Measurements from ENCODE around the gene ANGPT4. TPM values are rescaled to one million over a fixed set of nuclear protein-coding genes. Genes with fewer than 3 reads are reported as not detected.

The ANGPT4 gene
- total and polyA plus RNA-seq, 9 of the 15 experiments (the other 6 are each of a cell fraction or from before 2014, with no cell fraction given): not detected

DNA sequence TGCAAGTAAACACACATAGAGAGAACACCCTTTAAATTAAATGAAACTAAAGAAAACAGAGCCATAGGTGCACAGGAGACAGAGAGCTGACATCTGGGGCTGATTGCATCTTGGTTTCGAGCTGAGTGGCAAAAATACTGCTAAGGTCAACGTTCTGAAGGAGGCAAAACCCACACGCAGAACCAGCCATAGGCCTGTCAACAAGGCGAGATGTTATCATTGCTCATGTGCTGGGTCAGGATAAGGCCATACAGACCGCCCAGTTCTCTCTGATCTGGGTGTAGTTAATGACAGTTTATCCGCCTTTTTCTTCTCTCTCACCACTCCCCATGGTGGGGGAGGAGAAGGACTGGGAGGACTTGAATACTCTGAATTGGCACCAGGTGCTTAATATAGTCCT lies 87.1 kb downstream of the ANGPT4 start (continued):
- TF ChIP-seq PCBP2 (IDR thresholded peaks at IDR 0.05; ENCODE audit: low read depth, low read length, poor library complexity, severe bottlenecking) (no peak), ZNF589 (CRISPR knock-in tag; IDR thresholded peaks at IDR 0.05; ENCODE audit: low read depth) (peak; percentile 64), NCOA1 (IDR thresholded peaks at IDR 0.05; ENCODE audit: low read depth) (peak; percentile 78), CHD2 (IDR thresholded peaks at IDR 0.05; ENCODE audit: low read depth, low read length) (no peak), NCOA6 (IDR thresholded peaks at IDR 0.05) (no peak), ZNF41 (CRISPR knock-in tag; conservative IDR thresholded peaks at IDR 0.05) (no peak), SREBF2 (CRISPR knock-in tag; IDR thresholded peaks at IDR 0.05) (no peak), SMARCC2 (IDR thresholded peaks at IDR 0.05; ENCODE audit: low read depth) (peak; percentile 88), KAT8 (IDR thresholded peaks at IDR 0.05; ENCODE audit: low read depth) (no peak), HDAC3 (IDR thresholded peaks at IDR 0.05; ENCODE audit: borderline replicate concordance, partially characterized antibody) (peak; percentile 91), ATF1 (CRISPR knock-in tag; IDR thresholded peaks at IDR 0.05) (no peak), ATF1 (tag; IDR thresholded peaks at IDR 0.05) (peak; percentile 56), ESRRA (IDR thresholded peaks at IDR 0.05; ENCODE audit: borderline replicate concordance, low read depth) (peak; percentile 89), ETV6 (IDR thresholded peaks at IDR 0.05; ENCODE audit: borderline replicate concordance in 1 of 2, low read depth in 2 of 2, low read length in 1 of 2) (0 out of 4 replicates have a peak, but pooled peaks of 1 of the 2 experiments have one; percentile 39), ETV6 (CRISPR knock-in tag; IDR thresholded peaks at IDR 0.05; ENCODE audit: borderline replicate concordance) (no peak), TAF1 (IDR thresholded peaks at IDR 0.05; ENCODE audit: control insufficient read depth, extremely low read depth, insufficient read depth, low read length, severe bottlenecking) (no peak)
- TF ChIP-seq, protein P1, sequence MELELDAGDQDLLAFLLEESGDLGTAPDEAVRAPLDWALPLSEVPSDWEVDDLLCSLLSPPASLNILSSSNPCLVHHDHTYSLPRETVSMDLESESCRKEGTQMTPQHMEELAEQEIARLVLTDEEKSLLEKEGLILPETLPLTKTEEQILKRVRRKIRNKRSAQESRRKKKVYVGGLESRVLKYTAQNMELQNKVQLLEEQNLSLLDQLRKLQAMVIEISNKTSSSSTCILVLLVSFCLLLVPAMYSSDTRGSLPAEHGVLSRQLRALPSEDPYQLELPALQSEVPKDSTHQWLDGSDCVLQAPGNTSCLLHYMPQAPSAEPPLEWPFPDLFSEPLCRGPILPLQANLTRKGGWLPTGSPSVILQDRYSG (tag; conservative IDR thresholded peaks at IDR 0.05; ENCODE audit: low read depth): no peak
- TF ChIP-seq, protein P2, sequence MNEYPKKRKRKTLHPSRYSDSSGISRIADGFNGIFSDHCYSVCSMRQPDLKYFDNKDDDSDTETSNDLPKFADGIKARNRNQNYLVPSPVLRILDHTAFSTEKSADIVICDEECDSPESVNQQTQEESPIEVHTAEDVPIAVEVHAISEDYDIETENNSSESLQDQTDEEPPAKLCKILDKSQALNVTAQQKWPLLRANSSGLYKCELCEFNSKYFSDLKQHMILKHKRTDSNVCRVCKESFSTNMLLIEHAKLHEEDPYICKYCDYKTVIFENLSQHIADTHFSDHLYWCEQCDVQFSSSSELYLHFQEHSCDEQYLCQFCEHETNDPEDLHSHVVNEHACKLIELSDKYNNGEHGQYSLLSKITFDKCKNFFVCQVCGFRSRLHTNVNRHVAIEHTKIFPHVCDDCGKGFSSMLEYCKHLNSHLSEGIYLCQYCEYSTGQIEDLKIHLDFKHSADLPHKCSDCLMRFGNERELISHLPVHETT (CRISPR knock-in tag; conservative IDR thresholded peaks at IDR 0.05 in 1 of 2, IDR thresholded peaks at IDR 0.05 in 1 of 2): peak in 1 of 2 experiments; percentile 60; a peak in 2 of 4 replicates
- TF ChIP-seq, protein P3, sequence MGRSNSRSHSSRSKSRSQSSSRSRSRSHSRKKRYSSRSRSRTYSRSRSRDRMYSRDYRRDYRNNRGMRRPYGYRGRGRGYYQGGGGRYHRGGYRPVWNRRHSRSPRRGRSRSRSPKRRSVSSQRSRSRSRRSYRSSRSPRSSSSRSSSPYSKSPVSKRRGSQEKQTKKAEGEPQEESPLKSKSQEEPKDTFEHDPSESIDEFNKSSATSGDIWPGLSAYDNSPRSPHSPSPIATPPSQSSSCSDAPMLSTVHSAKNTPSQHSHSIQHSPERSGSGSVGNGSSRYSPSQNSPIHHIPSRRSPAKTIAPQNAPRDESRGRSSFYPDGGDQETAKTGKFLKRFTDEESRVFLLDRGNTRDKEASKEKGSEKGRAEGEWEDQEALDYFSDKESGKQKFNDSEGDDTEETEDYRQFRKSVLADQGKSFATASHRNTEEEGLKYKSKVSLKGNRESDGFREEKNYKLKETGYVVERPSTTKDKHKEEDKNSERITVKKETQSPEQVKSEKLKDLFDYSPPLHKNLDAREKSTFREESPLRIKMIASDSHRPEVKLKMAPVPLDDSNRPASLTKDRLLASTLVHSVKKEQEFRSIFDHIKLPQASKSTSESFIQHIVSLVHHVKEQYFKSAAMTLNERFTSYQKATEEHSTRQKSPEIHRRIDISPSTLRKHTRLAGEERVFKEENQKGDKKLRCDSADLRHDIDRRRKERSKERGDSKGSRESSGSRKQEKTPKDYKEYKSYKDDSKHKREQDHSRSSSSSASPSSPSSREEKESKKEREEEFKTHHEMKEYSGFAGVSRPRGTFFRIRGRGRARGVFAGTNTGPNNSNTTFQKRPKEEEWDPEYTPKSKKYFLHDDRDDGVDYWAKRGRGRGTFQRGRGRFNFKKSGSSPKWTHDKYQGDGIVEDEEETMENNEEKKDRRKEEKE (IDR thresholded peaks at IDR 0.05; ENCODE audit: borderline replicate concordance in 1 of 2, control insufficient read depth in 1 of 2, low read depth in 2 of 2, low read length in 1 of 2): no peak
- TF ChIP-seq, protein P4, sequence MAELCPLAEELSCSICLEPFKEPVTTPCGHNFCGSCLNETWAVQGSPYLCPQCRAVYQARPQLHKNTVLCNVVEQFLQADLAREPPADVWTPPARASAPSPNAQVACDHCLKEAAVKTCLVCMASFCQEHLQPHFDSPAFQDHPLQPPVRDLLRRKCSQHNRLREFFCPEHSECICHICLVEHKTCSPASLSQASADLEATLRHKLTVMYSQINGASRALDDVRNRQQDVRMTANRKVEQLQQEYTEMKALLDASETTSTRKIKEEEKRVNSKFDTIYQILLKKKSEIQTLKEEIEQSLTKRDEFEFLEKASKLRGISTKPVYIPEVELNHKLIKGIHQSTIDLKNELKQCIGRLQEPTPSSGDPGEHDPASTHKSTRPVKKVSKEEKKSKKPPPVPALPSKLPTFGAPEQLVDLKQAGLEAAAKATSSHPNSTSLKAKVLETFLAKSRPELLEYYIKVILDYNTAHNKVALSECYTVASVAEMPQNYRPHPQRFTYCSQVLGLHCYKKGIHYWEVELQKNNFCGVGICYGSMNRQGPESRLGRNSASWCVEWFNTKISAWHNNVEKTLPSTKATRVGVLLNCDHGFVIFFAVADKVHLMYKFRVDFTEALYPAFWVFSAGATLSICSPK (IDR thresholded peaks at IDR 0.05; ENCODE audit: borderline replicate concordance): no peak

All from K562 (cell line).